KOPT-K1 (cell line): ENCODE results near the gene C3orf80.
"Not testable (repeated sequence)": the region's sequence is repeated elsewhere in the genome, so short reads cannot be mapped to it uniquely, and the experiment has no call there.

ENCODE experiments used
- H3K27ac ChIP-seq: fragments of 200-600 bp; sonication (generic); 2 replicates; pipeline ENCODE4 v1.5.1; 2016; ENCODE audit warnings: antibody characterized with exemption, mild to moderate bottlenecking, low read depth, low read length; ENCODE audit not compliant: poor library complexity, severe bottlenecking
- H3K36me3 ChIP-seq: fragments of 200-600 bp; sonication (generic); 2 replicates; pipeline ENCODE4 v1.5.1; 2017; ENCODE audit warnings: antibody characterized with exemption, mild to moderate bottlenecking, low read length, moderate library complexity; ENCODE audit not compliant: insufficient read depth
- H3K9me3 ChIP-seq: fragments of 200-600 bp; sonication (generic); 2 replicates; pipeline ENCODE4 v1.5.1; 2017; ENCODE audit warnings: antibody characterized with exemption, low read length, mild to moderate bottlenecking; ENCODE audit not compliant: insufficient read depth, poor library complexity, severe bottlenecking

The C3orf80 gene

DNA sequence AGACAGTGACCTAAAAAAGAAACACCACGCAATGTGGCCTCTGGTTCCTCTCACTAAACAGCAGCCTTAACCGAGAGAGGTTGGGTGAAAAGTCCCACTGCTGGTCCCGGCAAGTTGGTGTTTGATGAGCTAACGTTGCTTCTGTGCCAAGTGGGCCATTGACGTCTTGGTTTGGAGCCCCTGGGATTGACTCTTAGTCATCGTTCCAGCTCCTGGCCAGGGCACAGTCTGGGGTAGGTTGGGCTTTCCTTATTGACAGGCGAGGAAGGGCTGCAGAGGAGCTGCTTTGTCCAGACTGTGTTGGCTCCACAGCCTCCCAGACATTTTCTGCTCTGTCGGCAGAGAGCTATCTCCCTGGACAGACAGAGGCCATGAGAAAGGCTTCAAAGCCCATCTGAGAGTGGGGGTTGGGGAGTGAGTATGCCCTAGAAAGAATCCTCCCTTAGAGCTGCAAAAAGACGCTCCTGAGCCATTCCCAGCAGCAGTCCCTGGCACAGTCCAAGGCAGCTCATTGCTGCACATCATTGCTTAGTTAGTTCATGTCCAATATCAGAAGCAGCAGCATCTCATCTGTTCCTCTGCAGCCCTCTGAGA is 28.6 kb upstream of the C3orf80 start:
- H3K27ac ChIP-seq: no peak overlapping the region
- H3K36me3 ChIP-seq: no peaks in the 10 kb centered on the region

DNA sequence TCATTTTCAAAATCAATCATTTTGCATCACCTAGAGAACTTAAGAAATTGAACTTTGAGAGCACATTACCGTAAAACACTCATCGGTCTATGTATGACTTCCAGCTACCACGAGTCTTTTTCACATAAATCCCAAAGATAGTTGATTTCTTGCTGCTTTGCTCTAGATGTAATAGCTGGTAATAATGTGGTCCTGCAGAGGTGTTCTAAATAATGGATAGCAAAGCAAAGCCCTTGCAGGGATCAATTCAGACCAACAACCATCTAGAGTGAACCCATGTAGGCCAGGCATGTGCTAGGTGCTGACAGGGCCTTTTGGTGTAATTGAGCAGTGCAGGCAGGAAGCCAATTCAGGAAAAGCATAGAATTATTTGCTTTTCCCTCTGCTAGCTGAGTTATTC is 26.1 kb upstream of the C3orf80 start:
- no peak overlapping the region for H3K27ac ChIP-seq
- H3K9me3 ChIP-seq: no peaks in the 10 kb centered on the region
- no peaks in the 10 kb centered on the region for H3K36me3 ChIP-seq

More for the DNA sequence above, 28.6 kb upstream of the C3orf80 start:
- no peaks in the 10 kb centered on the region for H3K9me3 ChIP-seq

DNA sequence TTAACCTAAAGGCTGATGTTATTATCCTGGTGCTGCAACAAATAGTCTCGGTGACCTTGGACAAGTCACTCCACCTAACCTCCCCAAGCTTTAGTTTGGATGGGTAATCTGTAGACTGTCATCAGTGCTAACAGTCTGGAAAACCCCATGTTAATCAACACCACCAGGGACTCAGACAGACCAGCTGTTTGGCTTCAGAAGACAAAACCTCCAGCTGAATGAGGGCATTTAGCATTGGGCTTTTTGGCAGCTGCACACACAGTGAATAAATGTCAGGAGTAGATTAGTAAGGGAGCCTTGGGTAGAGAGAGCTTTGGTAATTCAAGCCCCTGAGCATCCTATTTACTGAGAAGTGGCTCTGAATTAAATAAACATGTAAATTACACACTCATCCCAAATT is 24.9 kb upstream of the C3orf80 start:
- Histone ChIP-seq H3K36me3 (no peaks in the 10 kb centered on the region), H3K27ac (no peak overlapping the region), H3K9me3 (no peaks in the 10 kb centered on the region)

DNA sequence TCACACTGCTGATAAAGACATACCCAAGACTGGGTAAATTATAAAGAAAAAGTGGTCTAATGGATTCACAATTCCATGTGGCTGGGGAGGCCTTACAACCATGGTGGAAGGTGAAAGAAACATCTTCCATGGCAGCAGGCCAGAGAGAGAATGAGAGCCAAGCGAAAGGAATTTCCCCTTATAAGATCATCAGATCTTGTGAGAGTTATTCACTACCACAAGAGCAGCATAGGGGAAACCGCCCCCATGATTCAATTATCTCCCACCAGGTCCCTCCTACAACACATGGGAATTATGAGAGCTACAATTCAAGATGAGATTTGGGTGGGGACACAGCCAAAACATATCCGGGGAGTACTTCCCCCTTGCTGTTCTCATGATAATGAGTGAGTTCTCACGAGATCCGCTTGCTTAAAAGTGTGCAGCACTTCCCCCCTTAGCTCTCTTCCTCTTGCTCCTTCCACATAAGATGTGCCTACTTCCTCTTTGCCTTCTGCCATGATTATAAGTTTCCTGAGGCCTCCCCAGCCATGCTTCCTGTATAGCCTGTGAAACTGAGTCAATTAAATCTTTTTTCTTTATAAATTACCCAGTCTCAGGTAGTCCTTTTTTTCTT is 20.7 kb upstream of the C3orf80 start:
- not testable (repeated sequence) for H3K36me3 ChIP-seq, H3K27ac ChIP-seq, H3K9me3 ChIP-seq

DNA sequence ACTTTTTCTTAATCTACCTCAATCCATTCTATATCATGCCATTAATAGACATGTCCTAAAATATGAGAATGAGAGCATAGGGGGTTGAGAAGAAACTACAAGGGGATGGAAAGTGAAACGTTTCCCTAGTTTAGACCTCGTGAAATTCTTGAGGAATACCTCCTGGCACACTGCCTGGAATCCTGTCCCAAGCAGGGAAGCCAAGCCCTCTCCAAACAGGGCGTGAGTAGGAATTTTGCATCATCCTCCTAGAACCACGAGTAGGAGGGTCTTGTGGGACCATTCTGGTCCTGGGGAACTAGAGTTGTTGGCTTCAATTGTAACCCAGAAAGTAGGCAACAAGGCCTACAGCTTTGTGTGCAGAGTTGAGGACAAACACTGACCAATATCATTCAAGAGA is 19.6 kb upstream of the C3orf80 start:
- no peak overlapping the region for H3K27ac ChIP-seq
- H3K36me3 ChIP-seq: no peaks in the 10 kb centered on the region
- H3K9me3 ChIP-seq: no peaks in the 10 kb centered on the region

DNA sequence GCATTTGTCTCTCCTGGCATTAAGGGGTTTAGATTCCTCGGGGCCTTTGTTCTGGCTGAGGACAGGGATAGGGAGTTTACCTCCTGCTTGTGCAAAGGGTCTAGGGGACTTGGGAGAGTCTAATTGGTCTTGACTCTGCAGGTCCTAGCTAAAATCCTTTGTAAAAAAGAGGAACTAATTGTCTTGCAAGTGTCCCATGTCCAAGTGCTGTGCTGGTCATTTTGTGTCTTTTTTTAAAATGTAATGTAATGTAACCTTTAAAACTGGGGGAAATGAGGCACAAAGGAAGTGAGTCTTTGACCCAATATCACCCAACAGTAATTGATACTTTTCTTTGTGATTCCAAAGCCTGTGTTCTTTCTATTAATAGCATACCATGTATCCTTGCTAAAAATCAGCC is 14.9 kb upstream of the C3orf80 start:
- H3K9me3 ChIP-seq: no peaks in the 10 kb centered on the region
- H3K27ac ChIP-seq: no peak overlapping the region
- no peaks in the 10 kb centered on the region for H3K36me3 ChIP-seq

DNA sequence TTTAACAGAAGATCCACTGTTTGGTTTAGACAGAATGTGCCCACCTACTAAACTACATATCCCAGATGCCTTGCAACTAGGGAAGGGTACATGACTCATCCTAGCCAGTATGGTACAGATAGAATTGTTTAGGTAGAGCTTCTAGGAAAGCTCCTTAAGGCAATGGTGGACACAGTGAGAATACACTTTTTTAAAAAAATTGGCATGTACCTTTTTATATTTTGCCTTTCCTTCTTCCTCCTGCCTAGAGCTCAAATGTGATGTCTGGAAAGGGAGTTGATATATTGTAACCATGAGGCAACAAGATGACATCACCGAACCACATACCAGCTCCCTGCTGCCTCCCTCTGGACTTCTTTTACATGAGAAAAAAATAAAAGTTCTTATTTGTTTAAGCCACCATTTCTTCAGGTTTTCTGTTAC is 14.4 kb upstream of the C3orf80 start:
- Histone ChIP-seq H3K9me3 (no peaks in the 10 kb centered on the region), H3K27ac (no peak overlapping the region)

DNA sequence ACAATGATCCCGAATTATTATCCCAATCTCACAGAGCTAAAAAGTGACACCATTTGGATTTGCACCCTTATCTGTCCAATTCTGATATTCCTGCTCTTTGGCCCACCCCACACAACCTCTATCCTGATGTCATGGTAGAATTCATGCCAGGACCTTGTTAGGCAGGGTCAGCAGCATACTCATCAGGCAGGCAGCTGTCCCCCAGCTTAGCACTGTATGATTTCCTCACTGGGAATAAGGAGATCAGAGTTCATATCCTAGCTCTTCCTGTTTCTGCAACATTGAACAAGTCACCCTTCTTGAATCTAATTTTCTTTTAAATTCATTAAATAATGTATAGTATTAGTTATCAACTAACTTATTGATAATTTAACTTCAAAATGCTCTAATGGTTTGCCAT is 12.0 kb upstream of the C3orf80 start:
- no peaks in the 10 kb centered on the region for H3K9me3 ChIP-seq
- no peaks in the 10 kb centered on the region for H3K36me3 ChIP-seq
- H3K27ac ChIP-seq: no peak overlapping the region

More for the DNA sequence above, 14.4 kb upstream of the C3orf80 start:
- H3K36me3 ChIP-seq: no peaks in the 10 kb centered on the region

DNA sequence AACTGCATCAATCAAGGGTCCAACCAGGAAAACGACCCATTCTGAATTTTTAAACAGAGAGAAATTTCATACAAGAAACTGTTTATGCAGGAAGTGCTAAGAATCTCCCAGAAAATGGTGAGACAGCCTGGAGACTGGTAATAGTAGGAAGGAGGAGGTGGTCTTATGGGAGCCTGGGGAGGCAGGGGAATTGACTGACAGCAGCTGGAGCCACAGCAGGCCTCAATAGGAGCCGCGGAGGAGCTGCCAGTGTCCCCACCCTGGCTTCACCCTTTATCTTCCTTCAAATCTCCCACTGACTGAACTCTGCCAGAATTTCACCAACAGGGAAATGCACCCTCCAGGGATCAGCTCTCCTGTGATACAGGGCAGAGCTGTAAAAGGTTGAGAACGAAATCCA is 7.5 kb upstream of the C3orf80 start:
- no peaks in the 10 kb centered on the region for H3K9me3 ChIP-seq
- H3K36me3 ChIP-seq: no peaks in the 10 kb centered on the region
- no peak overlapping the region for H3K27ac ChIP-seq

DNA sequence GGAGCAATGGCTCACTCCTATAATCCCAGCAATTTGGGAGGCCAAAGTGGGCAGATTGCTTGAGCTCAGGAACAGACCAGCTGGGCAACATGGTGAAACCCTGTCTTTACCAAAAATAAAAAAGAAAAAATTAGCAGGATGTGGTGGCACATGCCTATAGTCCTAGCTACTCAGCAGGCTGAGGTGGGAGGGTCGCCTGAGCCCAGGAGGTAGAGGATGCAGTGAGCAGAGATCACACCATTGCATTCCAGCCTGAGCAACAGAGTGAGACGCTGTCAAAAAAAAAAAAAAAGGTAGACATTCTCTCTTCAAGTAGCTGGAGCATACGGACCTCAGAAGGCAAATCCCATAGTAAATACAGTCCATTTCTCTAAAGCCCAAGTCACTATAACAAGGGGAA is 7.1 kb upstream of the C3orf80 start:
- no peak overlapping the region for H3K27ac ChIP-seq
- H3K9me3 ChIP-seq: no peaks in the 10 kb centered on the region
- no peaks in the 10 kb centered on the region for H3K36me3 ChIP-seq

DNA sequence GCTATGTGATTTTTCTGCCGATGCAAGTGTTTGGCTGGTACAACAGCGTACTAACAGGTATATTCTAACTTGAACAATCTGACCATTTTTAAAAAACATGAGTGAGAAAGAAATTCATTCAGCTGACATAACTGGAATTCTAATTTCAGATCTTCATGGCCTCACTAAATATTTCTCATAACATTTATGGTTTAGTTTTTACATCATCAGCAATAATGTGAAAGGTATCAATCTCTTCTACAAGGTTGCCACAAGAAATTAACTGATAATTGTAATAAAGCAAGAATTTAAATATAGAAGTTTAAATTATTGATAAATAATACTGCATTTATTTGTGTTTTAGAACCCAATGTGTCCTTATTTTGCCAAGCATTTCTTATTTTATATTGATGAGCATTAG is 5.2 kb upstream of the C3orf80 start:
- Histone ChIP-seq H3K27ac (no peak overlapping the region), H3K9me3 (peaks cover 8% of the 10 kb centered on the region), H3K36me3 (no peaks in the 10 kb centered on the region)

DNA sequence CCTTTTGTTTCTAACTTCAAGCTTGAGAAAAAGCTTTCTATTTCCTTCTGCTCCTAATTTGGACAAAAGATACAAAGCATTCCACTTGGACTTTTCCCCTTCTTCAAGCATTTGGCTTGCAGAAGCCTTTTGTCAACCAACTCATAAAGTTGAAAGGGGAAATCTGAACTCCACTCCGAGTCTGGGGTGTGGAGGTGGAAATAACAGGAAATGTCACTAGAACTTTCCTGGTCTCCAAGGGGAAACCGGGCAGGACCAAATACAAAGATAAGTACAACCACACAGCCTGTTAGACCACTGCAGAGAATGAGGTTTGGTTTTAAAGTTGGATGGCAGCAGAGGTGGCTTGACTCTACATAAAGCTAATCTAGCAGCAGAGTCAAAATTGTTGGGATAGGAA is 4.2 kb upstream of the C3orf80 start:
- H3K27ac ChIP-seq: no peak overlapping the region
- H3K36me3 ChIP-seq: no peaks in the 10 kb centered on the region
- H3K9me3 ChIP-seq: peaks cover 18% of the 10 kb centered on the region

DNA sequence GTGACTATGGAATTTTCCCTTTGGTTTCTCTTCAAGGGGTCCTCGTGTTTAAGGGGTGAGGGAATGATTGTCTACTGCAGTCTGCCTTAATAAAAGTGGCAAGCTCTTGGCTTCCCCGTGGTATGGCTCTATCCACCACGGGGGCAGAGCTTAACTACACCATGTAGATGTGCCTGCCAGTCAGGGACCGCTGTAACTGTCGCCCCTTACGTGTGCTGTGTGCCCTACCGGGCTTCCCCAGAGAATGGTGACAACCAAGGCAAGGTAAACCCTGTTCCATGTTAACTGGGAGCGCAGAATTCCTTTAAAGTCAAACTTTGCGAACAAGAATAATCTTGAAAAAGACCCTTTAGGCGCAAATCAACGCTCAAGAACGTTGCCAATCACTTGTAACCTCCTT is 966 bp upstream of the C3orf80 start:
- Histone ChIP-seq H3K9me3 (peaks cover 27% of the 10 kb centered on the region), H3K36me3 (no peaks in the 10 kb centered on the region), H3K27ac (no peak overlapping the region)

DNA sequence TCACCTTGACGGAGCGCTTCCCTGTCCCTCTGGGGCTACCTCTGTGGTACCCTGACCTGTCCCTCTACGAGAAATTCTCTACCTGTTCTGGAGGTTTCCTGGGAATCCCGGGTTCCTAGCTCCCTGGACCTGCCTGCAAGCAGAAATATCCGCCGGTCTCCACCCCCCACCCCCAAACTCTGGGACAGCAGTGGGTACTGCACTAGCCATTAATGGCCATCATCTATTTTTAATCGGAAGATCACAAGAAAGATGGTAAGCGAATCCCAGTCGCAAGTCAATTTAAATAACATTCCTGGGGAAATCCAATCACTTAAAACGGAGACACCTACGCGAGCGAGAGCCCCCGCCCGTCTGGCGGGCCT is 429 bp upstream of the C3orf80 start:
- H3K27ac ChIP-seq: no peak overlapping the region
- H3K36me3 ChIP-seq: no peaks in the 10 kb centered on the region
- peaks cover 27% of the 10 kb centered on the region for H3K9me3 ChIP-seq

DNA sequence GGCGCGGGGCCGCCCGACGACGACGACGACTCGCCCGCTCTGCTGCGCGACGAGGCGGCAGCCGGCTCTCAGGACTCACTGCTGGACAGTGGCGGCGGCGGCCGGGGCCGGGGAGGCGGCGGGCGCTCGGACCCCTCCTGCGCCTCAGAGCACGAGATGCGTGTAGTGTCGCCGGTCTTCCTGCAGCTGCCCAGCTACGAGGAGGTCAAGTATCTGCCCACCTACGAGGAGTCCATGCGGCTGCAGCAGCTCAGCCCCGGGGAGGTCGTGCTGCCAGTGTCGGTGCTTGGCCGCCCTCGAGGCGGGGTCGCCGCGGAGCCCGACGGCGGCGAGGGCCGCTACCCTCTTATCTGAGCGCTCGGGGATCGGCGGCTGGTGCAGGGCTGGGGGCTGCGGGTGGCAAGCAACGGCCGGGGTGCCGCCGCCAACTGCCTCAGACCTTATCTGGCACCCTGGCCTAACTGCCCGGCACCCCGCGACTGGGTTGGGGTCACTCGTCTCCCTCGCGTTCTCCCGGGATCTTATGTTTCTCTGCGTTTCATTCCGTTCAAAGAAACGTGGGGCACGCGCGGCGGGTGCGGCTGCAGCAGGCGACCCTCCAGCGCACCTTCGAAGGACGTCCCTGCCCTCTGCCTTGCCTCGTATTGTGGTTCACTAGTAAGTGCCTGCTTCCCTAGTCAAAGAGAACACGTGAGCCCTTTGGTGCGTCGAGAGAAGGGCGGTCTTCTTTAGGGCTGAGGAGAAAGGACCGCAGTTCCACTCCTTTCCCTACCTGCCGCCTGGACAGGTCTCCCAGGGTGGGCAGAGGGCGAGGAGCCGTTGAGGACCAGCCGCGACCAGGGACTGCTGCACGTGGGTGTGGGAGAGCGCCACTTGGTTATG is 1.0 kb downstream of the C3orf80 start:
- peaks cover 27% of the 10 kb centered on the region for H3K9me3 ChIP-seq
- no peak overlapping the region for H3K27ac ChIP-seq
- no peaks in the 10 kb centered on the region for H3K36me3 ChIP-seq
